ENCODE data around the gene ELN. TPM values are rescaled to one million over a fixed set of nuclear protein-coding genes. Genes with fewer than 3 reads are reported as not detected.

Gene ELN
- total RNA-seq, 1 donor from 2014 or later, result 29.9 TPM

- intact Hi-C loops (cut with DNase I), result loop anchor here (2.0 to 5.0 kb wide), 2 partner anchors 117 to 331 kb away; no protein-coding TSS in a partner anchor
- no peak for DNase-seq (ENCODE audit: missing footprints)
- ATAC-seq, result no peak
Measured at GRCh38 chr7:74069790-74070618, 42.0 kb downstream of the ELN start.

GRCh38 chr7:74070619-74070921, 42.6 kb downstream of the ELN start:
- intact Hi-C loops (cut with DNase I), result no loop called here
- DNase-seq (ENCODE audit: missing footprints) (no peak), ATAC-seq (no peak)

GRCh38 chr7:74071121-74071520, 43.1 kb downstream of the ELN start:
- no peak for ATAC-seq
- intact Hi-C loops (cut with DNase I), result no loop called here
- DNase-seq (ENCODE audit: missing footprints), result no peak

- ATAC-seq, result no peak
- DNase-seq (ENCODE audit: missing footprints), result no peak
- intact Hi-C loops (cut with DNase I), result no loop called here
Measured at GRCh38 chr7:74074770-74075169, 46.8 kb downstream of the ELN start.

GRCh38 chr7:74078461-74078860, 50.5 kb downstream of the ELN start:
- intact Hi-C loops (cut with DNase I), result no loop called here
- ATAC-seq (no peak), DNase-seq (ENCODE audit: missing footprints) (no peak)

GRCh38 chr7:74082770-74083116, 54.8 kb downstream of the ELN start:
- peak; percentile 1 for ATAC-seq
- peak; percentile 71 for DNase-seq (ENCODE audit: missing footprints)
- intact Hi-C loops (cut with DNase I), result no loop called here

GRCh38 chr7:74083117-74083876, 55.3 kb downstream of the ELN start, which contains the start of gene LIMK1:
TSS of gene LIMK1 (plus strand) at chr7:74083804. CDS start at chr7:74083991, 187 bp downstream.
- peak; percentile 92 for DNase-seq (ENCODE audit: missing footprints)
- peak; percentile 95 for ATAC-seq
- intact Hi-C loops (cut with DNase I), result no loop called here

- DNase-seq (ENCODE audit: missing footprints) (no peak), ATAC-seq (peak; percentile 25)
- intact Hi-C loops (cut with DNase I), result no loop called here
Measured at GRCh38 chr7:74083928-74084721, 56.2 kb downstream of the ELN start.

GRCh38 chr7:74084722-74085578, 57.0 kb downstream of the ELN start:
- ATAC-seq (no peak), DNase-seq (ENCODE audit: missing footprints) (peak; percentile 65)
- intact Hi-C loops (cut with DNase I), result no loop called here

GRCh38 chr7:74087791-74088453, 59.9 kb downstream of the ELN start:
- no peak for ATAC-seq
- DNase-seq (ENCODE audit: missing footprints), result no peak
- intact Hi-C loops (cut with DNase I), result no loop called here

GRCh38 chr7:74092321-74092963, 64.5 kb downstream of the ELN start:
- intact Hi-C loops (cut with DNase I), result loop anchor here (5.0 kb wide), 2 partner anchors 55 to 80 kb away; partner anchors contain the start of gene EIF4H
- peak; percentile 71 for DNase-seq (ENCODE audit: missing footprints)
- peak; percentile 38 for ATAC-seq

- intact Hi-C loops (cut with DNase I), result loop anchor here (5.0 kb wide), 2 partner anchors 56 to 79 kb away; partner anchors contain the start of gene EIF4H
- ATAC-seq, result peak; percentile 67
- DNase-seq (ENCODE audit: missing footprints), result peak; percentile 84
Measured at GRCh38 chr7:74092964-74093471, 65.0 kb downstream of the ELN start.

GRCh38 chr7:74093671-74094223, 65.8 kb downstream of the ELN start:
- intact Hi-C loops (cut with DNase I), result loop anchor here (5.0 kb wide), 2 partner anchors 56 to 79 kb away; partner anchors contain the start of gene EIF4H

GRCh38 chr7:74094224-74095101, 66.5 kb downstream of the ELN start:
- DNase-seq (ENCODE audit: missing footprints) (peak; percentile 88), ATAC-seq (peak; percentile 65)
- intact Hi-C loops (cut with DNase I), result loop anchor here (5.0 kb wide), 2 partner anchors 57 to 78 kb away; partner anchors contain the start of gene EIF4H

More at GRCh38 chr7:74093671-74094223, 65.8 kb downstream of the ELN start:
- peak; percentile 20 for ATAC-seq
- DNase-seq (ENCODE audit: missing footprints), result no peak

- no peak for DNase-seq (ENCODE audit: missing footprints)
- intact Hi-C loops (cut with DNase I), result no loop called here
- ATAC-seq, result no peak
Measured at GRCh38 chr7:74095135-74095534, 67.2 kb downstream of the ELN start.
